HFF-Myc (cell line): Measurements from ENCODE around the gene TTYH2.

Source experiments
- DNase-seq: peaks from one replicate; pipeline ENCODE4 v3.0.0-alpha.2; 2011; ENCODE audit warnings: low read depth; ENCODE audit errors: extremely low read depth
- H3K4me3 ChIP-seq: replicated peaks from 2 replicates; pipeline ENCODE4 v1.5.1; 2011; ENCODE audit warnings: low read depth, mild to moderate bottlenecking, control low read depth, low read length
- TF ChIP-seq, protein P1 (sequence below): IDR thresholded peaks from 2 replicates; pipeline ENCODE4 v1.5.1; 2012; ENCODE audit warnings: mild to moderate bottlenecking, low read depth, low read length, control low read depth; ENCODE audit errors: missing control alignments

Gene TTYH2

DNA sequence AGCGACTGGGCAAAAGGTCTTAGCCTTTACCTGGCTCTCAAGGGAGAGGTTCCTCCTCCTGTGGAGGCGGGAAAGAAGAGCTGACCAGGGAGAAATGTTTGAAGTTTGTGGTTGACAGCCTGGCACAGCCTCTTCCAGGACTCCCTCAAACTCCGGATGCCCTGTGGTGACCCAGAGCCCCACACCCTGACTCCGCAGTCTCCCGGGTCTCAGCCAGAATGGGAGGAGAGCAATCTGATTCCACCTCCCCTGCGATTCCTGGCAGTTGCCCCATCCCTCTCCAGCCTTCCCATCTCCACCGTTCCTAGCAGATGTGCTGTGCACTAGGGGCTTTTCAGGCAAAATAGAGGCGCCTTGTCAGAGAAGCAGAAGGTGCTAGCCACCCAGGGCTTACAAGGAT, 55.2 kb downstream of the TTYH2 start:
- TF ChIP-seq, protein P1, sequence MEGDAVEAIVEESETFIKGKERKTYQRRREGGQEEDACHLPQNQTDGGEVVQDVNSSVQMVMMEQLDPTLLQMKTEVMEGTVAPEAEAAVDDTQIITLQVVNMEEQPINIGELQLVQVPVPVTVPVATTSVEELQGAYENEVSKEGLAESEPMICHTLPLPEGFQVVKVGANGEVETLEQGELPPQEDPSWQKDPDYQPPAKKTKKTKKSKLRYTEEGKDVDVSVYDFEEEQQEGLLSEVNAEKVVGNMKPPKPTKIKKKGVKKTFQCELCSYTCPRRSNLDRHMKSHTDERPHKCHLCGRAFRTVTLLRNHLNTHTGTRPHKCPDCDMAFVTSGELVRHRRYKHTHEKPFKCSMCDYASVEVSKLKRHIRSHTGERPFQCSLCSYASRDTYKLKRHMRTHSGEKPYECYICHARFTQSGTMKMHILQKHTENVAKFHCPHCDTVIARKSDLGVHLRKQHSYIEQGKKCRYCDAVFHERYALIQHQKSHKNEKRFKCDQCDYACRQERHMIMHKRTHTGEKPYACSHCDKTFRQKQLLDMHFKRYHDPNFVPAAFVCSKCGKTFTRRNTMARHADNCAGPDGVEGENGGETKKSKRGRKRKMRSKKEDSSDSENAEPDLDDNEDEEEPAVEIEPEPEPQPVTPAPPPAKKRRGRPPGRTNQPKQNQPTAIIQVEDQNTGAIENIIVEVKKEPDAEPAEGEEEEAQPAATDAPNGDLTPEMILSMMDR: no peak
- DNase-seq: no peak
- no peak overlapping the region for H3K4me3 ChIP-seq

DNA sequence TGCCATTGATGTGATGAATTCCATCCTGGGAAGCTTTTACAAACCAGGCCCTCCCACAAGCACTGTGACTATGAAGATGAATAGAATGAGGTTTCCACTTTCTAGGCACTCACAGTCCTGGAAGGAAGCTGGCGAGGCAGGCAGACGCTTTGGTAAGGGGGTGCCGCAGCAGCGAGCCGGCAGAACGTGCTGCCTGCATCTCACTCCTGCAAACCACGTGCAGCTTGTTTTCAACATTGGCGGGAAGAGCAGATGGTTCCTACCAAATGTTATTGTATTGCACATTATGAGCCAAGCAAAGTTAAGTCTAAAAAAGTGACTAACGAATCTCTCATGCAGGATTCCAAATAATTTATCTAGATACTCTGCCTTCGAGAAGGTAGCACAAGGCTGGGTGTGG, 57.0 kb downstream of the TTYH2 start:
- H3K4me3 ChIP-seq: no peak overlapping the region
- DNase-seq: no peak
- TF ChIP-seq, protein P1: no peak

DNA sequence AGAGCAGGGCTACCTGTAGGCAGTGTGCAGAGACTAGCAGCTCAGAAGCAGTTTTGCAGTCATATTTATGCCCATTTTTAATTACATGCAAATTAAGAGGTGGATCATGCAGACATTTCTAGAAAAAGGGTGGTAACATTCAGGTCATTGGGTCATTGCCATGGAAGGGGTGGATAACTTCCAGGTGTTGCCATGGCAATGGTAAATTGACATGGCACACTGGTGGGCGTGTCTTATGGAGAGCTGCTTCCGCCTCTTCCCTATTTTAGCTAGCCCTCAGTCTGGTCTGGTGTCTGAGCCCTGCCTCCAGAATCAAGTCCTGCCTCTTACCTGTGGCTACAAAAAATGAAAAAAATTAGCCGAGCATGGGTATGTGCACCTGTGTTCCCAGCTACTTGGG, 57.9 kb downstream of the TTYH2 start:
- TF ChIP-seq, protein P1: no peak
- no peak for DNase-seq

DNA sequence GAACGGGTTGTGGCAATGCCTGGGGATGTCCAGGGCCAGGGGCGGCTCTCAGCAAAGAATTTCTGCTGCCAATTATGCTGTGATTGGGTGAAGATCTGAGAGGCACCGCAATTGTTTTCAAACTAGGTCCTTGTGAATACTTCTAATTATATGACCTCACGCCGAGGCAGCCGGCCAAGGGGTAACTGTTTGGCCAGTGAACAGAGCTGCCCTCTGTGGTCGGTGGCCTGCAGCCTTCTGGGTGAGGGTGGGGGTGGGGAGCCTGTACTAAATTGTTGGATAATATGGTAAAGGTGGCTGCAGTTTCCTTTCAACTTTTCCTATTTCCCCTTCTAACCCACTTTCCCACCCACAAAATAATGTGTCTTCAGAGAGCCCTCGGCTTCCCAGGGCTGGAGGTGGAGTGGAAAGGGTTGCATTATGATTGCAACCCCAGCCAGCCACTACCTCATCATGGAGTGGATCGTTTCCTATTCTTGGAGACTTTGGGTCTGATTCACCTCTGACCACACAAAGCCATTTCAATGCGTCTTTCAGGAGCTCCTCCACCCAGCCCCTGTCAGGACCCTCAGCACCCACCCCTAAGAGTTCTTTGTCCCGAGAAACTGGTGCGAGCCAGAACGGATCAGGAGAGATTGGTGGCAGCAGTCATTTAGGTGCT, 58.7 kb downstream of the TTYH2 start:
- DNase-seq: no peak
- TF ChIP-seq, protein P1: no peak

More for the DNA sequence above, 57.9 kb downstream of the TTYH2 start:
- H3K4me3 ChIP-seq: no peak overlapping the region

DNA sequence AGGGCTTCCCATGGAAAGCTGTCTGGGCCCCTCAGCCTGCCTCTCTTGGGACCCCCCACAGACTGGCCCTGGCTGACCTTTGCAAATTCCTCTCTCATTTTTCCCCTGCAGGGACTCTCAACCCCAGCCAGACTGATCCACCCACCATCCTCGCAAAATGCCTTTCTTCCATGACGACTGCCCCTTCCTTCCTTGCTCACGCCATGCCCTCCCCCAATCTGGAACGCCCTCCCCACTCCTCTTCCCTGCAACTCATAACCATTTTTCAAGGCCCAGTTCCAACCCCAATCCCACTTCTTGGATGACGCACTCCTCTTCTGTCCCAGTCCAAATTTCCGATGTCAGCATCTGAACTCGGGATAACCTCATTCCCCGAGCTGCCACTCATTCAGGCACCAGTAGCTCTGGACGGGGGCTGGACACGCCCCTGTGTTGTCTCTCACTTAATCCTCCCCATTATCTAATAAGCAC, 59.4 kb downstream of the TTYH2 start:
- H3K4me3 ChIP-seq: no peak overlapping the region
- TF ChIP-seq, protein P1: no peak
- no peak for DNase-seq

More for the DNA sequence above, 58.7 kb downstream of the TTYH2 start:
- H3K4me3 ChIP-seq: no peak overlapping the region

DNA sequence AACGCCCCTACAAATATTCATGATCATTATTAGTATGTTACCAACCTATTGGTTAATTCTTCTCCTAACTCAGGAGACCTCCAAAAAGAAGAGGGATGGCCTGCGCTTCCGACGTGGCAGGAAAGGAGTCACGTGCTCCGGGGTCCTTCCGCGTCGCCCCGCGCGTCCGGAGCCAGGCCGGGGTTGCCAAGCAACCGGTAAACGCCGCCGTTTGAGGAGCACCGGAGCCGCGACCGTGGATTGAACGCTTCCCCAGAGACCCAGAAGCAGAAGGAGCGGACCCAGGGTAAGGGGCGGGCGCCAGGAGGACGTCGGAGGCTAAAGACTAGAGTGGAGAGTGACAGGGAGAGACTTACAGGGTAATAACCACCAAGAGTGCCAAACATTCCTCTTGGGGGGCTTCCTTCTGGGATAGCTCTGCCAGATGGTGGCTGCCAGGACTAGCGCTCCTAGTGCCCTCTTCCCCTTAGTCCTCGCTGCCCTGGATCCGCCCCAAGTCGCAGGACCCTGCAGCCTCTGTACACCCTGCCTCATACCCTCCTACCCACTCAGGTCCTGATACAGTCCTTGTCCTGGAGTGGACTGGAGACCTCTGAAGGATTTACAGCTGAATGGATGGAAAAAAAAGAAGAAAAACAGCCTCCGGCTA, 60.8 kb downstream of the TTYH2 start, which contains the start of gene DNAI2:
Gene DNAI2 (plus strand): TSS at position 175 of the 649 bp plus-strand sequence. CDS start 7,584 bp downstream, outside the sequence.
- no peak within 1 kb of the TSS for H3K4me3 ChIP-seq
- DNase-seq: no peak
- TF ChIP-seq, protein P1: no peak
